ENCODE measurements around the gene GDF15. TPM values are rescaled to one million over a fixed set of nuclear protein-coding genes. Genes with fewer than 3 reads are reported as not detected.

GDF15 gene
- total RNA-seq, 1 donor from 2014 or later, result not detected

- intact Hi-C loops (cut with micrococcal nuclease), result no loop called here
Observed at GRCh38 chr19:18424890-18425514, 39.0 kb downstream of the GDF15 start.

GRCh38 chr19:18425515-18426415 is 39.8 kb downstream of the GDF15 start:
- Mint-ChIP-seq H3K4me1 (peaks cover 41% of the 10 kb centered on the region), H3K9me3 (no peaks in the 10 kb centered on the region), H3K27me3 (no peaks in the 10 kb centered on the region), H3K27ac (peak overlapping the region; percentile 57), H3K4me3 (no peak overlapping the region), H3K36me3 (ENCODE audit: low read depth) (no peaks in the 10 kb centered on the region)
- intact Hi-C loops (cut with micrococcal nuclease), result no loop called here
- ChIA-PET CTCF (interaction anchor here (0.6 kb wide), 1 partner anchor 594 kb away, joined by 3 read pairs; no protein-coding TSS in a partner anchor), POLR2A (interaction anchor here (1.5 kb wide), 1 partner anchor 9 kb away, joined by 4 read pairs; no protein-coding TSS in a partner anchor)
- ATAC-seq (ENCODE audit: low read depth) (no peak), DNase-seq (no peak)
- TF ChIP-seq CTCF (IDR thresholded peaks at IDR 0.05), result no peak

More at GRCh38 chr19:18424890-18425514, 39.0 kb downstream of the GDF15 start:
- Mint-ChIP-seq H3K27me3 (no peaks in the 10 kb centered on the region), H3K9me3 (no peaks in the 10 kb centered on the region), H3K27ac (no peak overlapping the region), H3K36me3 (ENCODE audit: low read depth) (no peaks in the 10 kb centered on the region), H3K4me1 (peaks cover 44% of the 10 kb centered on the region), H3K4me3 (no peak overlapping the region)
- no peak for DNase-seq
- ChIA-PET POLR2A (interaction anchor here (0.6 to 1.5 kb wide), 2 partner anchors 9 to 56 kb away, joined by 4 to 6 read pairs; no protein-coding TSS in a partner anchor), CTCF (interaction anchor here (0.6 kb wide), 1 partner anchor 595 kb away, joined by 3 read pairs; no protein-coding TSS in a partner anchor)
- no peak for TF ChIP-seq CTCF (IDR thresholded peaks at IDR 0.05)
- ATAC-seq (ENCODE audit: low read depth), result no peak

GRCh38 chr19:18426416-18426767 is 40.4 kb downstream of the GDF15 start:
- Mint-ChIP-seq H3K9me3 (no peaks in the 10 kb centered on the region), H3K27ac (no peak overlapping the region), H3K36me3 (ENCODE audit: low read depth) (no peaks in the 10 kb centered on the region), H3K27me3 (no peaks in the 10 kb centered on the region), H3K4me3 (no peak overlapping the region), H3K4me1 (peaks cover 34% of the 10 kb centered on the region)
- DNase-seq (no peak), ATAC-seq (ENCODE audit: low read depth) (no peak)
- intact Hi-C loops (cut with micrococcal nuclease), result no loop called here
- POLR2A ChIA-PET, result interaction anchor here (1.5 kb wide), 1 partner anchor 10 kb away, joined by 4 read pairs; no protein-coding TSS in a partner anchor
- CTCF ChIA-PET, result no interaction called here
- no peak for TF ChIP-seq CTCF (IDR thresholded peaks at IDR 0.05)

- Mint-ChIP-seq H3K36me3 (ENCODE audit: low read depth) (no peaks in the 10 kb centered on the region), H3K27me3 (no peaks in the 10 kb centered on the region), H3K4me3 (no peak overlapping the region), H3K27ac (no peak overlapping the region), H3K9me3 (no peaks in the 10 kb centered on the region), H3K4me1 (peaks cover 28% of the 10 kb centered on the region)
- no peak for ATAC-seq (ENCODE audit: low read depth)
- DNase-seq, result no peak
- POLR2A ChIA-PET, result interaction anchor here (1.4 kb wide), 1 partner anchor 10 kb away, joined by 8 read pairs; no protein-coding TSS in a partner anchor
- TF ChIP-seq CTCF (IDR thresholded peaks at IDR 0.05), result no peak
- intact Hi-C loops (cut with micrococcal nuclease), result no loop called here
- CTCF ChIA-PET, result no interaction called here
Observed at GRCh38 chr19:18427080-18427742, 41.3 kb downstream of the GDF15 start.
